Glutamatergic neuron (in vitro differentiated cells): ENCODE results near the gene ADH4. TPM values are rescaled to one million over a fixed set of nuclear protein-coding genes. Genes with fewer than 3 reads are reported as not detected.

ENCODE experiments used
- DNase-seq: peaks from one replicate; pipeline ENCODE4 v3.0.0; 2022
- H3K27ac Mint-ChIP-seq: one replicate; pipeline ENCODE4 v1.8.0; 2020; ENCODE audit warnings: mild to moderate bottlenecking, mixed read lengths, inconsistent platforms; ENCODE audit not compliant: unreplicated experiment
- H3K27me3 Mint-ChIP-seq: one replicate; pipeline ENCODE4 v1.8.0; 2020; ENCODE audit warnings: mild to moderate bottlenecking, moderate library complexity, mixed read lengths, inconsistent platforms; ENCODE audit not compliant: unreplicated experiment
- H3K36me3 Mint-ChIP-seq: one replicate; pipeline ENCODE4 v1.8.0; 2020; ENCODE audit warnings: mild to moderate bottlenecking, mixed read lengths, inconsistent platforms; ENCODE audit not compliant: unreplicated experiment
- H3K4me1 Mint-ChIP-seq: one replicate; pipeline ENCODE4 v1.8.0; 2020; ENCODE audit warnings: mild to moderate bottlenecking, low read depth, mixed read lengths, inconsistent platforms; ENCODE audit not compliant: unreplicated experiment
- H3K4me3 Mint-ChIP-seq: one replicate; pipeline ENCODE4 v1.8.0; 2020; ENCODE audit warnings: mild to moderate bottlenecking, mixed read lengths, inconsistent platforms; ENCODE audit not compliant: unreplicated experiment
- H3K9me3 Mint-ChIP-seq: one replicate; pipeline ENCODE4 v1.8.0; 2020; ENCODE audit warnings: mild to moderate bottlenecking, moderate library complexity, mixed read lengths, inconsistent platforms; ENCODE audit not compliant: unreplicated experiment
- CTCF ChIP-seq: fragments of 200-600 bp; sonication (generic); IDR thresholded peaks from one replicate; pipeline ENCODE4 v1.5.0; 2021; ENCODE audit not compliant: partially characterized antibody, unreplicated experiment
- total RNA-seq: library from RNA; stranded (reverse); fragmentation: NEBNext Ultra II Directional; extraction: Animal tissue kit (Norgen Biotek cat#: 25700); gene quantifications from one replicate; pipeline ENCODE4 v1.2.1, GENCODE V29; 2021; ENCODE audit not compliant: unreplicated experiment

The ADH4 gene
- total RNA-seq, 1 donor from 2014 or later: not detected

DNA sequence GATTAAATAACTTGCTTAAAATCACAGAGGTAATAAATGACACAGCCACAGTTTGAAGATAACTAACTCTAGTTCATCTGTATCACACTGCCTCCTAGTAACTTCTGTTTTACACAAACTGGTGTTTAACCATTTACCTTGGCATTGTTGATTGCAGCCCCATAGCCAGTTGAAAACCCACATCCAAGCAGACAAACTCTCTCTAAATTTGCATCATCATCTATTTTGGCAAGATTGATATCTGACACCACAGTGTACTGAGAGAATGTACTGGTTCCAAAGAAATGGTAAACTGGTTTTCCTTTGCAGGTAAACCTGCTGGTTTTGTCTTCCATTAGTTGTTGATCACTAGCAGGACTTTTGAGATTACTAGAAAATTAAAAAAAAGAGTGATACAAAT is 7.8 kb downstream of the ADH4 start:
- no peaks in the 10 kb centered on the region for H3K4me1 Mint-ChIP-seq
- no peak for DNase-seq
- TF ChIP-seq CTCF: no peak
- H3K27ac Mint-ChIP-seq: no peak overlapping the region
- H3K4me3 Mint-ChIP-seq: no peak overlapping the region
- H3K9me3 Mint-ChIP-seq: no peaks in the 10 kb centered on the region
- H3K27me3 Mint-ChIP-seq: no peaks in the 10 kb centered on the region
- H3K36me3 Mint-ChIP-seq: no peaks in the 10 kb centered on the region

DNA sequence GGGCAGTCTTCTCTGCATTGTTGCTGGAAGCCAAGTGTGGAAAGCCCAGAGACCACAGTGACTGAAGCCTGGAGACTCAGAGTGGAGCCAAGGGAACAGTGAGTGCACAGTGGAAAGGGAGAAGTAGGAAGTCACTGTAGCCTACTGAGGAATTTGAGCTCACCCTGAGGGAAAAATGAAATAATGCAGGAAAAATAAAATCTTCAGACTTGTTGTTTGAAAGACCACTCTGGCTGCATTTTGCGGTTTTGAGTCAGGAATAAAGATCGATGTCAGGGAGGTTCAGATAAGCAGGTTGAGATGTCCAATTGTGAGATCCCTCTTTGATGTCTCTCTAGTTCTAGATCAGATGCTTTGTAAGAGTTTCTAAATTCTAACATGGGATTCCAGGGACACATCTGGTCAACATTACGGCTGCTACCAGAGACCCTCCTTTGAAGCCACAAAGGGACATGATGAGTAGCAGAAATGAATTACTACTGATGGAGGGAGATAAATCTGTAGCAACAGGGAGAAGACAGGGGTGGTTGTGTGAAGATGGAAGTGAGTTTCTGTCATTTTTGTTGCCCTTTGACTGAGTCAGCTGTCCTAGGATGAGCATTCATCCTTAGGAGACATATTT is 8.4 kb downstream of the ADH4 start:
- no peak for TF ChIP-seq CTCF
- no peak for DNase-seq
- H3K27me3 Mint-ChIP-seq: peaks cover 2% of the 10 kb centered on the region
- no peak overlapping the region for H3K27ac Mint-ChIP-seq
- H3K36me3 Mint-ChIP-seq: no peaks in the 10 kb centered on the region
- H3K4me3 Mint-ChIP-seq: no peak overlapping the region
- H3K9me3 Mint-ChIP-seq: no peaks in the 10 kb centered on the region
- no peaks in the 10 kb centered on the region for H3K4me1 Mint-ChIP-seq

DNA sequence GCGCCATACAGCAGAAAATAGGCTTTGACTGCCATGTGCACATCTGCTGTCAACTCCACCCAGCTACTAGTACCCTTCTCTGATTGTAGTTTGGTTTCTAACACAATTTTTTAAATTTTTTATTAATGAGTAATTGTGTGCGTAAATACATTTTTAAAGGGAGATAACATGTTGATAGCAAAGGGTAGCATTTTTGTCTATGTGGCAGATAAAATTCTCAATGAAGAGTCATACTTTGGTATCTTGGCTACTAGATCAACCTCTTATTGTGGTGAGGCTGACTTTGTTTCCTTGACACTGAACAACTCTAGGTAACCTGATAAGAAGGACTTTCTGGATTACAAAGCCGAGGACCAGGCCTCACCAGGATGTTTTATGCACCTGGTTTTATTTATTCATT is 9.5 kb downstream of the ADH4 start:
- no peak overlapping the region for H3K27ac Mint-ChIP-seq
- no peak for DNase-seq
- no peaks in the 10 kb centered on the region for H3K4me1 Mint-ChIP-seq
- H3K27me3 Mint-ChIP-seq: peaks cover 2% of the 10 kb centered on the region
- no peak for TF ChIP-seq CTCF
- no peaks in the 10 kb centered on the region for H3K9me3 Mint-ChIP-seq
- no peak overlapping the region for H3K4me3 Mint-ChIP-seq
- H3K36me3 Mint-ChIP-seq: peaks cover 4% of the 10 kb centered on the region

- Mint-ChIP-seq H3K4me1 (no peaks in the 10 kb centered on the region), H3K27me3 (peaks cover 2% of the 10 kb centered on the region), H3K27ac (no peak overlapping the region), H3K9me3 (no peaks in the 10 kb centered on the region), H3K36me3 (peaks cover 5% of the 10 kb centered on the region), H3K4me3 (no peak overlapping the region)
- DNase-seq: no peak
- no peak for TF ChIP-seq CTCF
These were observed 12.7 kb downstream of the ADH4 start for GRCh38 chr4:99131378-99131777.

DNA sequence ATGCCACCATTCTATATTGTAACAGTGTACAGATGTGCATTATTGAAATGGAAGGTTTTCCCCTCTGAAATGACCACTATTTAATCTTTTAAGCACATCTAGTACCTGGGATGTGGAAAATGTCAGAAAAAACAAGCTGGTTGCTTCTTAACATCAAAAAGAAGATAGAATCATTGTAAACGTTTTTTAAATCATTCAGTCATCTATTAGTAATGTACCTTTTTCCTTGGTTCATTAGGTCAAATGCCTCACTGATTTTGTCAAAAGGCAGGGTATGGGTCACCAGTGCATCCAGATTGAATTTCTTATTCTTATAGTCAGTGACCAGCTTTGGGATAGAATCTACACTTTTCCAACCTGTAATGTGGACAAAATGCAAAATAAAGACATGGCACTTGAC is 17.7 kb downstream of the ADH4 start:
- Mint-ChIP-seq H3K36me3 (peaks cover 5% of the 10 kb centered on the region), H3K27me3 (peaks cover 2% of the 10 kb centered on the region), H3K27ac (no peak overlapping the region), H3K9me3 (peaks cover 2% of the 10 kb centered on the region), H3K4me3 (no peak overlapping the region), H3K4me1 (no peaks in the 10 kb centered on the region)
- no peak for DNase-seq
- TF ChIP-seq CTCF: no peak
